ENCODE data around the gene ZNF213.

The ZNF213 gene

GRCh38 chr16:3134338-3135125 is at the start of gene ZNF213:
ZNF213 (plus strand) TSS chr16:3135029; CDS start chr16:3137281, 2,252 bp downstream.
- peak within 1 kb of the TSS; percentile 94 for H3K27ac ChIP-seq (ENCODE audit: low read length)
- no peaks in the 10 kb centered on the region for H3K9me3 ChIP-seq (ENCODE audit: control insufficient read depth in 2 of 2, low read length in 2 of 2)

GRCh38 chr16:3085868-3086595 is 48.8 kb upstream of the ZNF213 start:
- Histone ChIP-seq H3K9me3 (ENCODE audit: control insufficient read depth in 2 of 2, low read length in 2 of 2) (no peaks in the 10 kb centered on the region), H3K27me3 (ENCODE audit: control insufficient read depth in 1 of 2, insufficient read depth in 2 of 2, low read length in 2 of 2) (no peaks in the 10 kb centered on the region), H3K27ac (ENCODE audit: low read length) (no peak overlapping the region), H3K4me3 (ENCODE audit: low read length in 2 of 2) (peak overlapping the region in 1 of 2 donors; percentile 29), H3K36me3 (ENCODE audit: control insufficient read depth in 2 of 2, insufficient read depth in 2 of 2, low read length in 2 of 2) (no peaks in the 10 kb centered on the region), H3K9ac (ENCODE audit: low read length in 2 of 2) (no peak overlapping the region), H3K4me1 (ENCODE audit: control insufficient read depth, insufficient read depth, low read length) (peaks cover 3% of the 10 kb centered on the region)

More at GRCh38 chr16:3134338-3135125, at the start of gene ZNF213:
- Histone ChIP-seq H3K36me3 (ENCODE audit: control insufficient read depth in 2 of 2, insufficient read depth in 2 of 2, low read length in 2 of 2) (peaks cover 4 to 17% of the 10 kb centered on the region in 2 donors), H3K27me3 (ENCODE audit: control insufficient read depth in 1 of 2, insufficient read depth in 2 of 2, low read length in 2 of 2) (no peaks in the 10 kb centered on the region), H3K4me3 (ENCODE audit: low read length in 2 of 2) (peak within 1 kb of the TSS; percentile 94 to 100), H3K4me1 (ENCODE audit: control insufficient read depth, insufficient read depth, low read length) (peaks cover 22% of the 10 kb centered on the region), H3K9ac (ENCODE audit: low read length in 2 of 2) (peak within 1 kb of the TSS; percentile 98 to 99)

- Histone ChIP-seq H3K9me3 (ENCODE audit: control insufficient read depth in 2 of 2, low read length in 2 of 2) (no peaks in the 10 kb centered on the region), H3K27ac (ENCODE audit: low read length) (no peak overlapping the region), H3K27me3 (ENCODE audit: control insufficient read depth in 1 of 2, insufficient read depth in 2 of 2, low read length in 2 of 2) (peaks cover 0 to 1% of the 10 kb centered on the region in 2 donors), H3K9ac (ENCODE audit: low read length in 2 of 2) (no peak overlapping the region), H3K4me3 (ENCODE audit: low read length in 2 of 2) (peak overlapping the region in 1 of 2 donors; percentile 29), H3K4me1 (ENCODE audit: control insufficient read depth, insufficient read depth, low read length) (peaks cover 3% of the 10 kb centered on the region), H3K36me3 (ENCODE audit: control insufficient read depth in 2 of 2, insufficient read depth in 2 of 2, low read length in 2 of 2) (no peaks in the 10 kb centered on the region)
Observed at GRCh38 chr16:3086596-3087242, 48.1 kb upstream of the ZNF213 start.

GRCh38 chr16:3087243-3088235 is 47.3 kb upstream of the ZNF213 start:
- H3K9ac ChIP-seq (ENCODE audit: low read length in 2 of 2) = no peak overlapping the region
- H3K27me3 ChIP-seq (ENCODE audit: control insufficient read depth in 1 of 2, insufficient read depth in 2 of 2, low read length in 2 of 2) = peaks cover 3 to 6% of the 10 kb centered on the region in 2 donors
- H3K27ac ChIP-seq (ENCODE audit: low read length) = no peak overlapping the region
- no peaks in the 10 kb centered on the region for H3K36me3 ChIP-seq (ENCODE audit: control insufficient read depth in 2 of 2, insufficient read depth in 2 of 2, low read length in 2 of 2)
- H3K4me1 ChIP-seq (ENCODE audit: control insufficient read depth, insufficient read depth, low read length) = peaks cover 3% of the 10 kb centered on the region
- H3K9me3 ChIP-seq (ENCODE audit: control insufficient read depth in 2 of 2, low read length in 2 of 2) = no peaks in the 10 kb centered on the region
- H3K4me3 ChIP-seq (ENCODE audit: low read length in 2 of 2) = peak overlapping the region in 1 of 2 donors; percentile 29

- no peak overlapping the region for H3K4me3 ChIP-seq (ENCODE audit: low read length in 2 of 2)
- no peak overlapping the region for H3K9ac ChIP-seq (ENCODE audit: low read length in 2 of 2)
- no peak overlapping the region for H3K27ac ChIP-seq (ENCODE audit: low read length)
- H3K36me3 ChIP-seq (ENCODE audit: control insufficient read depth in 2 of 2, insufficient read depth in 2 of 2, low read length in 2 of 2) = no peaks in the 10 kb centered on the region
- H3K27me3 ChIP-seq (ENCODE audit: control insufficient read depth in 1 of 2, insufficient read depth in 2 of 2, low read length in 2 of 2) = peaks cover 6 to 10% of the 10 kb centered on the region in 2 donors
- H3K4me1 ChIP-seq (ENCODE audit: control insufficient read depth, insufficient read depth, low read length) = peaks cover 3% of the 10 kb centered on the region
- H3K9me3 ChIP-seq (ENCODE audit: control insufficient read depth in 2 of 2, low read length in 2 of 2) = no peaks in the 10 kb centered on the region
Observed at GRCh38 chr16:3088450-3088849, 46.4 kb upstream of the ZNF213 start.

- no peak overlapping the region for H3K4me3 ChIP-seq (ENCODE audit: low read length in 2 of 2)
- no peak overlapping the region for H3K9ac ChIP-seq (ENCODE audit: low read length in 2 of 2)
- H3K4me1 ChIP-seq (ENCODE audit: control insufficient read depth, insufficient read depth, low read length) = peaks cover 3% of the 10 kb centered on the region
- H3K9me3 ChIP-seq (ENCODE audit: control insufficient read depth in 2 of 2, low read length in 2 of 2) = no peaks in the 10 kb centered on the region
- H3K27me3 ChIP-seq (ENCODE audit: control insufficient read depth in 1 of 2, insufficient read depth in 2 of 2, low read length in 2 of 2) = peaks cover 6 to 10% of the 10 kb centered on the region in 2 donors
- no peaks in the 10 kb centered on the region for H3K36me3 ChIP-seq (ENCODE audit: control insufficient read depth in 2 of 2, insufficient read depth in 2 of 2, low read length in 2 of 2)
- no peak overlapping the region for H3K27ac ChIP-seq (ENCODE audit: low read length)
Observed at GRCh38 chr16:3088925-3089716, 45.7 kb upstream of the ZNF213 start.

GRCh38 chr16:3089717-3090592 is 44.9 kb upstream of the ZNF213 start:
- H3K9me3 ChIP-seq (ENCODE audit: control insufficient read depth in 2 of 2, low read length in 2 of 2) = no peaks in the 10 kb centered on the region
- no peak overlapping the region for H3K4me3 ChIP-seq (ENCODE audit: low read length in 2 of 2)
- peaks cover 3% of the 10 kb centered on the region for H3K4me1 ChIP-seq (ENCODE audit: control insufficient read depth, insufficient read depth, low read length)
- no peak overlapping the region for H3K9ac ChIP-seq (ENCODE audit: low read length in 2 of 2)
- no peak overlapping the region for H3K27ac ChIP-seq (ENCODE audit: low read length)
- peaks cover 8 to 10% of the 10 kb centered on the region in 2 donors for H3K27me3 ChIP-seq (ENCODE audit: control insufficient read depth in 1 of 2, insufficient read depth in 2 of 2, low read length in 2 of 2)
- no peaks in the 10 kb centered on the region for H3K36me3 ChIP-seq (ENCODE audit: control insufficient read depth in 2 of 2, insufficient read depth in 2 of 2, low read length in 2 of 2)

- Histone ChIP-seq H3K9me3 (ENCODE audit: control insufficient read depth in 2 of 2, low read length in 2 of 2) (no peaks in the 10 kb centered on the region), H3K4me1 (ENCODE audit: control insufficient read depth, insufficient read depth, low read length) (peaks cover 3% of the 10 kb centered on the region), H3K36me3 (ENCODE audit: control insufficient read depth in 2 of 2, insufficient read depth in 2 of 2, low read length in 2 of 2) (no peaks in the 10 kb centered on the region), H3K9ac (ENCODE audit: low read length in 2 of 2) (no peak overlapping the region), H3K4me3 (ENCODE audit: low read length in 2 of 2) (no peak overlapping the region), H3K27me3 (ENCODE audit: control insufficient read depth in 1 of 2, insufficient read depth in 2 of 2, low read length in 2 of 2) (peaks cover 8 to 10% of the 10 kb centered on the region in 2 donors), H3K27ac (ENCODE audit: low read length) (no peak overlapping the region)
Observed at GRCh38 chr16:3091551-3091950, 43.3 kb upstream of the ZNF213 start.

- Histone ChIP-seq H3K36me3 (ENCODE audit: control insufficient read depth in 2 of 2, insufficient read depth in 2 of 2, low read length in 2 of 2) (no peaks in the 10 kb centered on the region), H3K9me3 (ENCODE audit: control insufficient read depth in 2 of 2, low read length in 2 of 2) (no peaks in the 10 kb centered on the region), H3K4me3 (ENCODE audit: low read length in 2 of 2) (no peak overlapping the region), H3K9ac (ENCODE audit: low read length in 2 of 2) (no peak overlapping the region), H3K27ac (ENCODE audit: low read length) (no peak overlapping the region), H3K4me1 (ENCODE audit: control insufficient read depth, insufficient read depth, low read length) (no peaks in the 10 kb centered on the region), H3K27me3 (ENCODE audit: control insufficient read depth in 1 of 2, insufficient read depth in 2 of 2, low read length in 2 of 2) (peaks cover 8 to 14% of the 10 kb centered on the region in 2 donors)
Observed at GRCh38 chr16:3092501-3092941, 42.3 kb upstream of the ZNF213 start.

Data from stomach smooth muscle (tissue), 2 donors.